Gastrocnemius medialis (tissue), 4 donors: ENCODE data around the gene PICK1.

ENCODE experiments used
- CTCF ChIP-seq, 5 experiments: fragments of 450-650 bp in 3 of 5; fragments of 200-600 bp in 2 of 5; sonication (generic) in 2 of 5; IDR thresholded peaks in 4 of 5; conservative IDR thresholded peaks in 1 of 5; 1 replicate in 4 of 5; 2 replicates in 1 of 5; pipeline ENCODE4 v1.5.1; 2016 to 2019; ENCODE audit warnings: antibody characterized with exemption in 5 of 5, mild to moderate bottlenecking in 3 of 5, moderate library complexity in 3 of 5
- POLR2A ChIP-seq, 2 donors: fragments of 450-650 bp; IDR thresholded peaks; one replicate each; pipeline ENCODE4 v1.6.1; 2017; ENCODE audit warnings: antibody characterized with exemption in 2 of 2, mild to moderate bottlenecking in 2 of 2, moderate library complexity in 2 of 2

GRCh38 chr22:38114484-38115398 lies 57.5 kb downstream of the PICK1 start:
- peak; percentile 75 to 96 (median 91) for TF ChIP-seq CTCF (IDR thresholded peaks at IDR 0.05 in 4 of 5, conservative IDR thresholded peaks at IDR 0.05 in 1 of 5)
- no peak for TF ChIP-seq POLR2A (IDR thresholded peaks at IDR 0.05)
